ENCODE results near the gene SPTB. TPM values are rescaled to one million over a fixed set of nuclear protein-coding genes. Genes with fewer than 3 reads are reported as not detected.

The SPTB gene
- total and polyA plus RNA-seq, 2 experiments from 2014 or later: 1.1 to 1.7 TPM

DNA sequence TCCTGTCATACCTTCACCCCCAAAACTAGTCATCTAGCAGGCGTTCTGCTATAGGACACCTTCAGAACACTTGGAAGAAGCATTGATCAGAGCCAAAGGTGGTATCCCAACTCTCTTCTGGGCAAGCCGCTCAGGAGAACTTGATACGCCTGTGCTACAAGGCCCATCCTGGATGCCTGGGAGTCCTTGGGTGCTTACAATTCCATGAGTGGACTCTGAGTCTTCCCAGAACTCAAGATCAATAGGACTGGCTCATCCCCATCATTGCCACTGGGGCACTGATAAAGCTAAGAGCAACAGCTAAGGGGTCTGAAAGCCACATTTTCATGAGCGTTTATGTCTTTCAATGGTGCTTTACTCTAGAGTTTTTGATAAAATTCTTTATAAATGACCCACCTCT, 1.9 kb downstream of the SPTB start:
- H3K4me2 ChIP-seq: no peak overlapping the region
- WGBS (ENCODE audit: low lambda C conversion rate, missing lambda C conversion rate): 88% methylated on average over 4 of the region's 4 CpGs
- peaks cover 63% of the 10 kb centered on the region for H3K27me3 ChIP-seq
- H2AFZ ChIP-seq: no peak overlapping the region
- no peaks in the 10 kb centered on the region for H3K9me2 ChIP-seq (replicated peaks; ENCODE audit: insufficient read depth)
- no peaks in the 10 kb centered on the region for H3K4me1 ChIP-seq (ENCODE audit: insufficient read depth)
- TF ChIP-seq EZH2 (IDR thresholded peaks at IDR 0.05; ENCODE audit: borderline replicate concordance): no peak
- DNase-seq (ENCODE audit: low spot score): no peak
- no peaks in the 10 kb centered on the region for H3K36me3 ChIP-seq (replicated peaks; ENCODE audit: insufficient read depth, low read depth)
- no peak overlapping the region for H3K4me3 ChIP-seq
- H4K20me1 ChIP-seq (ENCODE audit: insufficient read depth, poor library complexity, severe bottlenecking): no peaks in the 10 kb centered on the region
- no peaks in the 10 kb centered on the region for H3K79me2 ChIP-seq
- no peak overlapping the region for H3K27ac ChIP-seq
- H3K9me3 ChIP-seq (ENCODE audit: low read depth): no peaks in the 10 kb centered on the region

GRCh38 chr14:64875350-64875749, 4.4 kb downstream of the SPTB start:
- Histone ChIP-seq H3K4me3 (no peak overlapping the region), H3K4me2 (no peak overlapping the region), H3K4me1 (ENCODE audit: insufficient read depth) (no peaks in the 10 kb centered on the region), H3K9me3 (ENCODE audit: low read depth) (no peaks in the 10 kb centered on the region), H3K27me3 (peaks cover 49% of the 10 kb centered on the region), H3K36me3 (replicated peaks; ENCODE audit: insufficient read depth, low read depth) (no peaks in the 10 kb centered on the region), H3K27ac (no peak overlapping the region), H3K9me2 (replicated peaks; ENCODE audit: insufficient read depth) (no peaks in the 10 kb centered on the region), H3K79me2 (no peaks in the 10 kb centered on the region), H2AFZ (no peak overlapping the region), H4K20me1 (ENCODE audit: insufficient read depth, poor library complexity, severe bottlenecking) (no peaks in the 10 kb centered on the region)
- no peak for DNase-seq (ENCODE audit: low spot score)
- no peak for TF ChIP-seq CTCF (IDR thresholded peaks at IDR 0.05; ENCODE audit: poor library complexity)
- TF ChIP-seq EZH2 (IDR thresholded peaks at IDR 0.05; ENCODE audit: borderline replicate concordance): no peak
- TF ChIP-seq EZH2phosphoT487 (IDR thresholded peaks at IDR 0.05; ENCODE audit: low read depth, severe bottlenecking, unreplicated experiment): no peak
- WGBS (ENCODE audit: low lambda C conversion rate, missing lambda C conversion rate): 65% methylated on average over 4 of the region's 4 CpGs

- Histone ChIP-seq H3K79me2 (no peaks in the 10 kb centered on the region), H2AFZ (no peak overlapping the region), H3K4me2 (no peak overlapping the region), H3K9me3 (ENCODE audit: low read depth) (no peaks in the 10 kb centered on the region), H3K27me3 (peaks cover 39% of the 10 kb centered on the region), H3K36me3 (replicated peaks; ENCODE audit: insufficient read depth, low read depth) (no peaks in the 10 kb centered on the region), H3K27ac (no peak overlapping the region), H3K9me2 (replicated peaks; ENCODE audit: insufficient read depth) (no peaks in the 10 kb centered on the region), H3K4me3 (no peak overlapping the region), H3K4me1 (ENCODE audit: insufficient read depth) (no peaks in the 10 kb centered on the region), H4K20me1 (ENCODE audit: insufficient read depth, poor library complexity, severe bottlenecking) (no peaks in the 10 kb centered on the region)
- TF ChIP-seq CTCF (IDR thresholded peaks at IDR 0.05; ENCODE audit: poor library complexity): no peak
- TF ChIP-seq EZH2phosphoT487 (IDR thresholded peaks at IDR 0.05; ENCODE audit: low read depth, severe bottlenecking, unreplicated experiment): no peak
- TF ChIP-seq EZH2 (IDR thresholded peaks at IDR 0.05; ENCODE audit: borderline replicate concordance): no peak
- WGBS (ENCODE audit: low lambda C conversion rate, missing lambda C conversion rate): 57% methylated on average over 3 of the region's 3 CpGs
- no peak for DNase-seq (ENCODE audit: low spot score)
Measured at GRCh38 chr14:64873506-64874219, 6.0 kb downstream of the SPTB start.

GRCh38 chr14:64871344-64871743, 8.4 kb downstream of the SPTB start:
- peaks cover 17% of the 10 kb centered on the region for H3K27me3 ChIP-seq
- WGBS (ENCODE audit: low lambda C conversion rate, missing lambda C conversion rate): 82% methylated on average over 2 of the region's 2 CpGs
- H3K4me3 ChIP-seq: no peak overlapping the region
- H3K4me1 ChIP-seq (ENCODE audit: insufficient read depth): no peaks in the 10 kb centered on the region
- DNase-seq (ENCODE audit: low spot score): no peak
- no peak overlapping the region for H3K27ac ChIP-seq
- no peak overlapping the region for H3K4me2 ChIP-seq
- no peaks in the 10 kb centered on the region for H3K36me3 ChIP-seq (replicated peaks; ENCODE audit: insufficient read depth, low read depth)
- H3K79me2 ChIP-seq: no peaks in the 10 kb centered on the region
- H3K9me2 ChIP-seq (replicated peaks; ENCODE audit: insufficient read depth): no peaks in the 10 kb centered on the region
- no peaks in the 10 kb centered on the region for H4K20me1 ChIP-seq (ENCODE audit: insufficient read depth, poor library complexity, severe bottlenecking)
- no peaks in the 10 kb centered on the region for H3K9me3 ChIP-seq (ENCODE audit: low read depth)
- TF ChIP-seq EZH2phosphoT487 (IDR thresholded peaks at IDR 0.05; ENCODE audit: low read depth, severe bottlenecking, unreplicated experiment) (no peak), EZH2 (IDR thresholded peaks at IDR 0.05; ENCODE audit: borderline replicate concordance) (no peak), CTCF (IDR thresholded peaks at IDR 0.05; ENCODE audit: poor library complexity) (no peak)
- no peak overlapping the region for H2AFZ ChIP-seq

Measured in hepatocyte (in vitro differentiated cells).